Keratinocyte (primary cell): ENCODE results near the gene IL1RAP. TPM values are rescaled to one million over a fixed set of nuclear protein-coding genes. Genes with fewer than 3 reads are reported as not detected.

ENCODE experiments used
- DNase-seq: peaks from one replicate; pipeline ENCODE4 v3.0.0-alpha.2; 2011; ENCODE audit warnings: low read depth, missing footprints, low spot score
- FAIRE-seq: peaks from 2 replicates; lab custom pipeline; 2011; peaks lifted over from hg19 to GRCh38; lab: Jason Lieb, UNC
- H2AFZ ChIP-seq: 2 replicates; pipeline ENCODE4 v1.6.0; 2012; ENCODE audit warnings: low read length, control low read depth, inconsistent platforms; ENCODE audit not compliant: control insufficient read depth
- H3K27ac ChIP-seq: 2 replicates; pipeline ENCODE4 v1.5.1; 2011; ENCODE audit warnings: low read length; ENCODE audit not compliant: control insufficient read depth, insufficient read depth
- H3K27me3 ChIP-seq: 3 replicates; pipeline ENCODE4 v1.6.0; 2011; ENCODE audit warnings: low read length; ENCODE audit not compliant: control insufficient read depth, insufficient read depth; ENCODE audit errors: extremely low read depth
- H3K36me3 ChIP-seq, 2 experiments: 2 replicates in 1 of 2; 3 replicates in 1 of 2; pipeline ENCODE4 v1.5.1; 2011; ENCODE audit warnings: low read length in 2 of 2, mild to moderate bottlenecking in 1 of 2; ENCODE audit not compliant: control insufficient read depth in 2 of 2, insufficient read depth in 2 of 2; ENCODE audit errors: extremely low read depth in 1 of 2
- H3K4me1 ChIP-seq: 3 replicates; pipeline ENCODE4 v1.5.1; 2011; ENCODE audit warnings: low read length; ENCODE audit not compliant: control insufficient read depth, insufficient read depth; ENCODE audit errors: extremely low read depth
- H3K4me2 ChIP-seq: 3 replicates; pipeline ENCODE4 v1.6.0; 2011; ENCODE audit warnings: low read depth, low read length; ENCODE audit not compliant: control insufficient read depth, insufficient read depth; ENCODE audit errors: extremely low read depth
- H3K4me3 ChIP-seq, 3 experiments: fragments of 200-600 bp in 1 of 3; sonication (generic) in 1 of 3; 2 replicates in 2 of 3; 3 replicates in 1 of 3; pipeline ENCODE4 v1.5.1; 2011 to 2016; ENCODE audit warnings: low read length in 3 of 3, mild to moderate bottlenecking in 3 of 3, control low read depth in 2 of 3, inconsistent platforms in 1 of 3, low read depth in 1 of 3, mixed read lengths in 1 of 3, mixed run types in 1 of 3, moderate library complexity in 1 of 3; ENCODE audit not compliant: control insufficient read depth in 2 of 3, insufficient read depth in 2 of 3; ENCODE audit errors: extremely low read depth in 1 of 3
- H3K79me2 ChIP-seq: 2 replicates; pipeline ENCODE4 v1.6.0; 2012; ENCODE audit warnings: low read length; ENCODE audit not compliant: control insufficient read depth, insufficient read depth
- H3K9ac ChIP-seq: 3 replicates; pipeline ENCODE4 v1.6.0; 2011; ENCODE audit warnings: low read length; ENCODE audit not compliant: control insufficient read depth, insufficient read depth; ENCODE audit errors: extremely low read depth
- H3K9me1 ChIP-seq: 3 replicates; pipeline ENCODE4 v1.6.0; 2011; ENCODE audit warnings: low read length; ENCODE audit not compliant: control insufficient read depth, insufficient read depth; ENCODE audit errors: extremely low read depth
- H3K9me3 ChIP-seq: 2 replicates; pipeline ENCODE4 v1.5.1; 2012; ENCODE audit warnings: low read depth, low read length; ENCODE audit not compliant: control insufficient read depth
- H4K20me1 ChIP-seq: 3 replicates; pipeline ENCODE4 v1.6.0; 2011; ENCODE audit warnings: low read length; ENCODE audit not compliant: control insufficient read depth, insufficient read depth; ENCODE audit errors: extremely low read depth
- CTCF ChIP-seq, 3 experiments: IDR thresholded peaks in 1 of 3; conservative IDR thresholded peaks in 1 of 3; optimal IDR thresholded peaks in 1 of 3; 2 replicates in 2 of 3; 3 replicates in 1 of 3; pipeline versions ENCODE3 to v1.5.1; 2011; ENCODE audit warnings: low read length in 3 of 3, mild to moderate bottlenecking in 3 of 3, moderate library complexity in 2 of 3, control low read depth in 1 of 3, inconsistent platforms in 1 of 3; ENCODE audit not compliant: insufficient read depth in 2 of 3; ENCODE audit errors: extremely low read depth in 1 of 3
- EZH2 ChIP-seq: IDR thresholded peaks from one replicate; pipeline ENCODE4 v1.6.1; 2012; ENCODE audit warnings: inconsistent platforms, mild to moderate bottlenecking, low read length, moderate library complexity
- dilution Hi-C: fragments of 300-500 bp; cut with MboI; formaldehyde crosslinking; loops from one replicate; pipeline ENCODE4 v1.7.0; 2020; ENCODE audit warnings: low sequenced_read_pairs; ENCODE audit not compliant: extremely low pct_ligation_motif_present
- polyA plus RNA-seq, 5 experiments: library from polyadenylated mRNA; depleted of rRNA in 3 of 5; stranded (reverse) in 3 of 5; stranded (forward) in 1 of 5; unstranded in 1 of 5; fragments of >200 nt; gene quantifications; 1 replicate in 1 of 5; 2 replicates in 3 of 5; 3 replicates in 1 of 5; pipeline versions ENCODE4 v1.2.1 to v1.2.3, GENCODE V29; 2011 to 2012; ENCODE audit warnings: missing spikeins in 2 of 5, low read depth in 1 of 5, low replicate concordance in 1 of 5

Gene IL1RAP
- polyA plus RNA-seq, 1 donor (not counting 4 experiments of a cell fraction or from before 2014, with no cell fraction given) = 69.7 TPM

GRCh38 chr3:190606596-190606995 lies 92.7 kb downstream of the IL1RAP start:
- peaks cover 12 to 24% of the 10 kb centered on the region in 2 experiments for H3K36me3 ChIP-seq
- no peak for FAIRE-seq
- dilution Hi-C loops = no loop called here

GRCh38 chr3:190607021-190607420 lies 93.1 kb downstream of the IL1RAP start:
- no peaks in the 10 kb centered on the region for H3K9me3 ChIP-seq
- H2AFZ ChIP-seq = no peak overlapping the region
- no peak overlapping the region for H3K27ac ChIP-seq
- no peak overlapping the region for H3K9ac ChIP-seq
- DNase-seq = no peak
- TF ChIP-seq CTCF (optimal IDR thresholded peaks at IDR 0.05 in 1 of 3, IDR thresholded peaks at IDR 0.05 in 1 of 3, conservative IDR thresholded peaks at IDR 0.05 in 1 of 3; ENCODE audit: extremely low read depth in 1 of 3, insufficient read depth in 2 of 3, low read length in 3 of 3) = no peak
- TF ChIP-seq EZH2 = no peak
- H3K79me2 ChIP-seq = peaks cover 8% of the 10 kb centered on the region
- no peak for FAIRE-seq
- no peaks in the 10 kb centered on the region for H3K4me1 ChIP-seq
- no peaks in the 10 kb centered on the region for H4K20me1 ChIP-seq
- H3K4me2 ChIP-seq = no peak overlapping the region
- no peaks in the 10 kb centered on the region for H3K27me3 ChIP-seq
- dilution Hi-C loops = no loop called here
- H3K36me3 ChIP-seq = peaks cover 12 to 24% of the 10 kb centered on the region in 2 experiments
- no peak overlapping the region for H3K4me3 ChIP-seq
- H3K9me1 ChIP-seq = no peaks in the 10 kb centered on the region

More at GRCh38 chr3:190606596-190606995, 92.7 kb downstream of the IL1RAP start:
- no peaks in the 10 kb centered on the region for H3K9me3 ChIP-seq
- no peaks in the 10 kb centered on the region for H3K27me3 ChIP-seq
- no peak for DNase-seq
- no peak overlapping the region for H3K4me2 ChIP-seq
- no peaks in the 10 kb centered on the region for H3K9me1 ChIP-seq
- H4K20me1 ChIP-seq = no peaks in the 10 kb centered on the region
- H3K27ac ChIP-seq = no peak overlapping the region
- H3K79me2 ChIP-seq = peaks cover 10% of the 10 kb centered on the region
- H3K4me3 ChIP-seq = no peak overlapping the region
- H3K4me1 ChIP-seq = no peaks in the 10 kb centered on the region
- TF ChIP-seq CTCF (optimal IDR thresholded peaks at IDR 0.05 in 1 of 3, IDR thresholded peaks at IDR 0.05 in 1 of 3, conservative IDR thresholded peaks at IDR 0.05 in 1 of 3; ENCODE audit: extremely low read depth in 1 of 3, insufficient read depth in 2 of 3, low read length in 3 of 3) = no peak
- no peak for TF ChIP-seq EZH2
- H2AFZ ChIP-seq = no peak overlapping the region
- no peak overlapping the region for H3K9ac ChIP-seq
